HG03045 (cell line): Measurements from ENCODE around the gene HS1BP3.

ENCODE experiments used
- ATAC-seq: cut with Tn5 transposase; IDR thresholded peaks from one replicate; pipeline ENCODE4 v1.9.1; 2021; ENCODE audit warnings: mild to moderate bottlenecking, moderate library complexity; ENCODE audit not compliant: unreplicated experiment

HS1BP3 gene

DNA sequence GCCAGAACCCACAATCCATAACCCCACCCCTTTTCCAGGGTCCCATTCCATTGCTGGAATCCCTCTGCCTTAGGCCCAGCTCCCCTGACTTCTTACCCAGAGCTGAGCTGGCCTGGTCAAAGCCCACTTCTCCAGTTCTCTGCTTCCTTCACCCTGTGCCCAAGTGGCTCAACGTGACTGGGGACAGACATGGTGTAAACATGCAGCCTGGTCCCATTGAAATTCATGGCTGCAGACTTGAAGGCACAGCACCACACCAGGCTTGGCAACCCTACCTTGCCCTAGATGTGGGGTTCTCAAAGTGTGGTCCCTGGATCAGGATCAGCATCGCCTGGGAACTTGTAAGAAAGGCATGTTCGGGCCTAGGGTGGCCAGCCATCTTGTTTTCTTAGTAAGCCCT, 3.7 kb downstream of the HS1BP3 start:
- ATAC-seq: no peak

DNA sequence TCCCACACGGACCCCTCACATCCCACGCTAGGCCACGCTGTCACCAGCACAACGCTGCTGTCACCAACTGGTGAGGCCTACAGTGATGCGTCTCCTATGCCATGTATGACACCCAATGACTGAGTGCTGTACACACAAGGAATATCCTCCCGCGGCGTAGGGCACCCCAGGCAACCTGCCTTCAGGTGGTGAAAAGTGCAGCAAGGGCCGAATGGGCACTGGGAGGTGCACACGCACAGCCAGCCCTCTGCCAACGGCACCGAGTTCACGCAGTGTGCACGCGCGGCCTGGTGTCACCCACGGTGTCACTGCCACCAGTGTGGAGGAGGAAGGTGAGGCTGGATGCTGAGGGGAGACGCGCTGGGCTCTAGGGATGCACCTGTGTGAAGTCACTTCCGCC, 4.5 kb downstream of the HS1BP3 start:
- ATAC-seq: no peak

DNA sequence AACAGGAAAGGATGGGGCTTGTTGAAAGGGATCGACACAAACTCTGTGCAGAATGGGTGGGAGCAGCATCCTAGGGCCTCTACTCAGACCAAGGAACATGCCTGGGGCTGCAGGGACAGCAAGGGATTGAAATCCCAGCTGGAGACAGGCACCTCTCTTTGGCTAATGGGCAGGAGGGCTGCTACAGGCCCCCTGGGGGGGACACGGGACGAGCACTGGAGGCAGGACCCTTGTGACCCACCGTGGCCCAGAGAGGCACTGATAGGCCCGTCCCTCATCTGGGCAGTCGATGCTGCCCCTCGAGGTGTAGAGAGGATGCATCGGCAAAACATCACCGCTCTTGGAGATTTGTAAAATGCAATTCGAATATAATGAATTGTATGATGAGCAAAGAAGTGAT, 5.1 kb downstream of the HS1BP3 start:
- ATAC-seq: no peak

DNA sequence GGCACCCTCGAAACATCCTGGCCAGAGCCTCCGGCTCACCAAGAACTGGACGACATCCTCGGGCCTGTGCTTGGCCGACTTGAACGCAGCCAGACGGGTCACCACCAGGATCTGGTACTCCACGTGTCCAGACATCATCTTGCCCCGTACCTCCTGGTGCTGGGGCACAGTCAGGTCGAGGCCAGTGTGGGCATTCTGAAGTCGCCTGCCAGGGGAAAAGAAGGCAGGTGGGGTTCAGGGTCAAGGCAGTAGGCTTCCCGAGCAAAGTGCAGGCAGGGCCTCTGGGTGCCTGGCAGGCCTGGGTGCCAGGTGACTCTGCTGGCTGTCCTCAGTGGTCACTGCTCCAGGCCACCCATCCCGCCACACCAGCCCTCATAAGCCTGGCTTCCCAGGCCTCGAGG, 5.6 kb downstream of the HS1BP3 start:
- no peak for ATAC-seq

DNA sequence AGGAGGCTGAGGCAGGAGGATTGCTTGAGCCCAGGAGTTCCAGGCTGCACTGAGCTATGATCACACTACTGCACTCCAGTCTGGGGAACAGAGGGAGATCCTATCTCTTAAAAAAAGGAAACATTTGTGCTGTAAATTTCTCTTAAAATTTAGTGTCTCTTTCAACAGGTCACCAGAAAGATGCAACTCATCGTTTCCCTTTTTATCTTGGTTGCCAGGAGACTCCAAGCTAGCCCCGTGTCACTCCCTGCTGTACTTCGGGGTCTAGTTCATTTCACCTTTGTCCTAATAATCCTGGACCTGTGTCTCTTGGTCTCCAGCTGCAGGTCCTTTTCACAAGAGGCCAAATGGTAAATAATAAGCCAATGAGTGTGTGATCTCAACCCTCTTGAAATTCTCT, 7.1 kb downstream of the HS1BP3 start:
- ATAC-seq: no peak

DNA sequence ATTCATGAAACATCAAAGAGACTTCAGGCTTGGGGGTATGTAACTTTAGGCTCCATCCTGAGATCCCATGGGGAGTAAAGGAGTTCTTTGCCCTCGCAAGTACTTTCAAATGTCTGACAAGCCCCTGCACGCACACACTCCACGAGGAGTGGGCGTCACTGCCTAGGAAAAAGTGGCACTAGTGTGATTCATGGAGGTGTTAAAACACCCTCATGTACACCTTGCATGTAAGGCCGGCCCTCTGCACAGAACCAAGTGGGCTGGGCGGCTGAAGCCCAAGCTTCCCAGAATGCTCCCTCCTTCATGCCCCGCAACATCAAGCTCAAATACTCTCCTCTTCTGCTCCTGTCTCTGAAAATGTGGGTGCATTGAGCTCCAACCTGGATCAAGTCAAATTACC, 7.8 kb downstream of the HS1BP3 start:
- no peak for ATAC-seq

DNA sequence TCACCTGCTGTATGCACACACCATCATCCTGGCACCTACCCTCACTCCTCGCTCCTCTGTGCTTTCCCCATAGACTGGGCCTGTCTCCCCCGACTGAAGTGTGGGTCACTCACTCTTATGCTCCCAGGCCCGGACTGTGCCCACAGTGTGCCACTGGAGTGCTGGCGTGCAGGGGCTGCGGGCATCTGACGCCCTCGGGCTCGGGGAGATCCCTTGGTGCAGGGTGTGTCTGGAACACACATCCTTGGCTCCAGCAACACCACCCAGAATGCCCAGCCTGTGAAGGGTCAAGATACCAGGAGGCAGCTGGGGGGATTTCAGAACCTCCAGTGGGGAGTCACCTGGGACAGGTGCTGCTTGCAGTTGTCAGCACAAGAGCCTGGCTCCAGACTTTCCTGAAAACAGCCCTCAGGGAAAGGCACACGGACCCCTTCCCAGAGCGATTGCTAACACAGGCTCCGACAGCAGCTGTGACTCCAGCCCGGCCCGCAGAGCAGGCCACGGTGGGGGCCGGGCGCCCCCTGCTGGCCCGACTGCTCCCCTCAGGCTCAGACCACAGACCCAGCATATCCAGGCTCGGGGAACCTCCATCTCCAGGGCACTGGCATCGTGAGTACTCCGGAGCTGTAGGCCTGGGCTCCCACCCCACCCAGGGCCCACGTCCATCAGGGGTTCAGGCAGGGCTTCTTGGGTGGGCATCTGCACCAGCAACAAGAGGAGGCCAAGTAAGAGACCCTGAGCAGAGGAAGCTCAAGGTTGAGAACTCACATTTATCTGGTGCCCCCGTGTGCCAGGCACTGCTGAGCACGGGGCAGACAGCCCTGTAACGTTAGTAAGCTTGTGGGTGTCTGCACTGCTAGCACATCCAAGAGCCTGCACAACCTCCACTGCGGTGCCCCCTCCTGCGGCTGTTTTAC, 8.6 kb downstream of the HS1BP3 start:
- peak; percentile 91 for ATAC-seq

DNA sequence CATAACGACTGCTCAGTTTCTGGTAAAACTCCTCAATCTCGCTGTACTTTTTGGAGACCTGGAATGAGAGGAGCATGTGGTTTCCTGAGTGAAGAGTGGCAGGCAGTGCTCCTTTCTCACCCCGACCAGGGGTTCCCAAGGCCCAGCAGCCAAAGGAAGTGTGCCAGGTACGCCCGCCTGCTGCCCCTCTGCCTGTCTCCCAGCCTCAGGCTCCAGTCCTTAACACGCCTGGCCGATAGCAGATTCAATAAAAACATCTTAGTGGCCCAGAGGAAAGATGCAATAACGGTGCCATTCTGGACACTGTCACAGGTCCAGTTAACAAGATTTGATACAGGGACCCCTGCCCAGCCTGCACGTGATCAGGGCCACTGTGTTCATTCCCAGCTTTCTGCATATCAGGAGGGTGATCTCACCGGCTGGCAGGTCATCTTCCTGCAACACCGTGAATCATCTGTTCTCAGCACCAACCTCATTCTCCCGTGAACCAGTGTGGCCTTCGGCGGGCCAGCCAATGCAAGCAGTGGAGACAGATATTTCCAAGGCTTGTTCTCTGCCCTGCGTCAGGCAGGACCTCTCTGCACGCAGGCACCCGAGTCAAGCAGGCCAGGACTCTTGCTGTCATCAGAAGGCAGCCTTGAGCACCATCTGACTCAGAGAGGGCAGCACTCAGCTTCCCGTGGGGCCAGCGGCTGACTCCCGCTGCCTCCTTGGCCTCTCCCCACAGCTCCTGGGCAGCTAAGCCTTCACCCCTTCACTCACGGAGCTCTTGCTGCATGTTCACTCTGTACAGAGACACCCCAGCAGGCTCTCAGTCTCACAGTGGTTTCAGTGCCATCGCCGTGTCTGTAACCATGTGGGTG, 9.5 kb downstream of the HS1BP3 start:
- no peak for ATAC-seq

DNA sequence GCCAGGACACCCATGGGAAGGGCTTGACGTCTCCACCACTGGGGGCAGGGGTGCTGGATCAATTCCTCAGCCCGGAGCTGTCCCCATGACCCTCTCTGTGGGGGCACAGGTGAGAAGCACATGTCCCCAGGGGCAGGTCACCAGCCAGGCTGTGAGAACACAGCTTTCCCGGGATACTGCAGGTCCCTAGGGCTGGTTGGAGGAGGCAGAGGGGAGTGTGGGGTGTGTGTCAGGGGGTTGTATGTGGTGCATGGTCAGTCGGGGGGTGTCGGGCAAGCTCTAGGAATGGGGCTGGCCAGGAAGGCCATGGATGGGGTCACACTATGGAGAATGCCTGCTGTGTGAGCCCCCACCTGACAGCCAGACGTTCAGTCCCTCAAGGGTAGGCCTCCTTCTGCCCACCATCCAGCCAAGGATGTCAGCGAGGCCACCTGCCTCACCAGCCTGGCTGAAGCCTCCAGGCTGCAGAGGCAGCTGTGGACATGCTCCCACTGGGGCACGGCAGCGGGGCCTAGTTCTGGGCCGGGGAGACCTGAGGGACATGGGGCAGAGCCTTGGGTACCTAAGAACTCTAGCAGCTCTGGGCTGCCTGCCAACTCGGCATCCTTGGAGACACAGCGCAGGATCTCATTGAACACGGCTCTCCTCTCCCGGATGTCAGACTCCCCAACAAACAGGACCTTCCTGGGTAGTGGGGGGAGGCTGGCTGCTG, 10.3 kb downstream of the HS1BP3 start:
- no peak for ATAC-seq

DNA sequence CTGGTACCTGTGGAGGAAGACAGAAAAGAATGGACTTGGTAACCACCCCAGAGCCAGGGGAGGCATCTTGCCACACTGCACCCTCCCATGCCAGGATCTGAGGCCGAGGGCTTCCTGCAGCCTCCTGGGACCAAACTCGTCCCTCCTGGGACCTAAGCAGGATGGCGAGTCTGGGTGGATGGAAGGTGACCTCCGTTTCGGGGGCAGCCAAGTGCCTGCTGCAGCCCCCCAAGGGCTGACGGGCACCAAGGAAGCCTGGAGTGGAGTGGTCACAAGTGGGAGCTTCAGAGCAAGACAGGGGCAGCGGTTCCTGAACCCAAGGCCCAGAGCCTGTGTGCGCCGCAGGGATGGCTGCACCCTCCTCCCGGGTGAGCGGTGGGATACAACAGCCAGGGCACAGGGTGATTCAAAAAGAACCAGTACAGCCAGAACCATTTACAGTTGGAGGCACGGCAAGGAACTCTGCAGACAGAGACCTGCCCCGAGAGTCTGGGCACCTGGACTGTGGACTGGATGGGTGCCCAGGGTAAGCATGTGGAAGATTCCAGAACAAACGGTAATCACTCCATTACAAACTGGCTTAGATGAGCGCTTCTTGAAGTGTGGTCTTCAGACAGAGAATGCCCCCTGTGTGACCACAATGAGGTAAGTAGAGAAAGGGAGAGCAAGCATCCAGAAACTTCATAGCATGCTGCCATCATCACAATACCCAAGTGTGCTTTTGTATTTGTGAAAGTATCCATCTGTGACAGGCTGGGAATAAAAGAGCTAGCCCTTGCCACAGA, 12.1 kb downstream of the HS1BP3 start:
- no peak for ATAC-seq

DNA sequence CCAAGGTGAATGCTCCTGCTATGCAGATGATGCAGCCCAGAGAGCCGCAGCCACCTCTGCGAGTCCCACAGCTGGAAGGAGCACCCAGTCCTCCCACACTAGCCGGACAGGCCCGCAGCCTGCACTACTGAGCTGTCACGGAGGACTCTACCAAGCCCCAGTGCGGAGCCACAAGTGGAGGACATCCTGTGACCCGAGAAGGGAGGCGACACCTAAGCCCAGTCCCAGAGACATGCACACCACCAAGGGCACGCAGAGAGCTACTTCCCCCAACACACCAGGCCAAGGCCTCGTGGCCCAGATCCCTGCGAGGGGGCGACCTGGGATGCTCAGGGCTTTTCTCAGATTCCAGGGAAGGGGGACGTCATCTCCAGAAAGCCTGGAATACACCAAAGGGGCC, 12.9 kb downstream of the HS1BP3 start:
- ATAC-seq: no peak

DNA sequence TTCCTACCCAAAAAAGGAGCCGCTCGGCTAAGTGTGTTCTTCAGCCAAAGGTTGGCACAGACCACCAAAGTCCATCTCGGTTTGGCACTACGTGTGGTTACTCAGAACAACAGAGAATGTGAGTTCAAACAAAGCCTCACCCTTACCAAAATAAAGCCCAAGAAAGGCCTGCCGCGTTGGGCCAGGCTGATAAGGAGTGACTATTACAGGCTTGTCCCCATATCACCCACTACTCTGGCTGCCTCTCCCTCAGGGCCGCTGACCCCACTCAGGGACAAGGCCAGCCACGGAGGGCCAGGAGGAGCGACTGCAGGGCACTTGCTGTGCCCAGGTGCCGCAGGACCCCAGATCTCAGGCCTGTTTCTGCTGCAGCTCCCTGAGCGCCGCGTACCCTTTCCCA, 13.8 kb downstream of the HS1BP3 start:
- no peak for ATAC-seq

DNA sequence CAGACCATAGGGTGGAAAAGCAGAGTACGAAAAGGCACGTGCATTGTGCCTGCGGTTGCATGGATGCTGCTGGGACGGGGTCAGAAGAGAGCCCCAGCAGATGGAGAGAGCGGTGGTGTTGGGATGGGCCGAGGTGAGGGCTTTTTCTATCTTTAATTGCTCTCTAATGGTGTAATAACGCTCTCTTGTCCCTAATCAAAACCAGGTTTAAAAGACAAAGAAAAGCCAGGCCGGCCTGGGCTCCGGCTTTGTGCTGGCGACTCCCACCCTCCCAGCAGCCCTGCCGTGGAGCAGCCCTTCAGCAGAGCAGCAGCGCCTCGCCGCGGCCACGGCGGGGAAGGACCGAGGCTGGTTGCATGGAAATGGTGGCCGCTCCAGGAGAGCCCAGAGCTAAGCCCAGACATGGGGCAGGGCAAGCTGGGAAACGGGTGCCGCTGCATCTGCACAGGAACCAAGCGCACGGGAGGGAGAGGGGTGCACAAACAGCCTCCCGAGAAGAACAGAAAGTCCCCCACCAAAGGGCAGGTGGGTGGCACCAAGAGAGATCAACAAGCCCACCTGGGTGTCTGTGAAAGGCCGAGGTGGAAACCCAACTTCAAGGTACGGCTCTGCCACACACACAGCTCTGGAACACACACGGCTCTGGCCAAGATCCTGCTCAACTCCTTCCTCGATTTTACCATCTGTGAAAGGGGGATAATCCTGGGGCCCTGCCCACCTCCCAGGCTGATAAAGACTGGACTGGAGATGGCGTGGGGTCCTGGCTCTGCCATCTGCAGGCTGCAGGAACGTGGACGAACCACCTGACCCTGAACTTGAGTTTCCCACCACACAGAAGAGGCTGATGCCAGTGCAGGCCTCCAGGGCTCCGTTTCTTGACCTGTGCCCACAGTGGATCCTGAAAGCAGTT, 15.0 kb downstream of the HS1BP3 start:
- ATAC-seq: peak; percentile 64

DNA sequence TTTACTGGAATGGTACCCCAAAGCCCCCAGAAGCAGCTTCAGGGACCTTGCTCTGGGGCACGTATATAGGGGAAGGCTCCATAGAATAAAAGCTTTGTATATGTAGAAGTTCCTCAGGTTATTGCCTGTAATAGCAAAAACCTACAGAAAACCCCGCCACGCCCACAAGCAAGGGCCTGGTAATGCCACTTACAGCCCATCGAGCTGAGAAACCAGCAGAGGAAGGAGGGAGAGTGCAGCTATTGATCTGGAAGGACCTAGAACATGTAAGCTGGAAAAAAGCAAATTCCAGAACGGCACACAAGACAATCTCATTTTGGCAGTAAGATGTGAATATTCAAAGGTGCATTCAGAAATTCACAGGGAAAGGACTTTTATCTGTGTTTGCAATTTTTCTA, 15.8 kb downstream of the HS1BP3 start:
- no peak for ATAC-seq

DNA sequence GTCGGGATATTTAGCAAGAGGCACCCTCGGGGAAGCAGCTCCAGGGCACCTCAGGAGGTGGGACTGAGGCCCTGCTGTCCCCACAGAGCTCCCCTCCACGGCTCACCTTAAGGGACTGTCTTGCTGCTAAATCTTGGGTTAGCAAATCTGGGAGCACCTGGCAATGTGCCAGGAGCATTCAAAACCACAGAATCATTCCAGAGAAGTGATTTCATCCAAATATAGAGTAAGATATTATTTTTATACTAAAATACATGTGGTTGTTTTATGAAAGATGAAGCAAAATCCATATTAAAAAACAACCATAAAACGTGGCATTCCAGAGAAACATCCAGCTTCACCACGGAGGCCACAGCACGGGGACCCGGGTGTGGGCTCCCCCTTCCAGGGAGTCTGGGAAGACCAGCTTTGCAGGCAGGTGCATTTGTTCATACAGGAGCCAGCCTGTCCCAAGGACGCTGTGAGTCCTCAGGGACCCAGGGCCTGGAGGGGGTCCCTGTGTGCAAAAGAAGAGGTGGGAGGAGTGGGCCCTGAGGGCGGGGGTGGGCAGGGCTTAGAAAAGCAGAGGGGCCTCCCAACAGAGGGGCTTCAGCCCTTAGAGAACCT, 16.3 kb downstream of the HS1BP3 start:
- ATAC-seq: no peak

DNA sequence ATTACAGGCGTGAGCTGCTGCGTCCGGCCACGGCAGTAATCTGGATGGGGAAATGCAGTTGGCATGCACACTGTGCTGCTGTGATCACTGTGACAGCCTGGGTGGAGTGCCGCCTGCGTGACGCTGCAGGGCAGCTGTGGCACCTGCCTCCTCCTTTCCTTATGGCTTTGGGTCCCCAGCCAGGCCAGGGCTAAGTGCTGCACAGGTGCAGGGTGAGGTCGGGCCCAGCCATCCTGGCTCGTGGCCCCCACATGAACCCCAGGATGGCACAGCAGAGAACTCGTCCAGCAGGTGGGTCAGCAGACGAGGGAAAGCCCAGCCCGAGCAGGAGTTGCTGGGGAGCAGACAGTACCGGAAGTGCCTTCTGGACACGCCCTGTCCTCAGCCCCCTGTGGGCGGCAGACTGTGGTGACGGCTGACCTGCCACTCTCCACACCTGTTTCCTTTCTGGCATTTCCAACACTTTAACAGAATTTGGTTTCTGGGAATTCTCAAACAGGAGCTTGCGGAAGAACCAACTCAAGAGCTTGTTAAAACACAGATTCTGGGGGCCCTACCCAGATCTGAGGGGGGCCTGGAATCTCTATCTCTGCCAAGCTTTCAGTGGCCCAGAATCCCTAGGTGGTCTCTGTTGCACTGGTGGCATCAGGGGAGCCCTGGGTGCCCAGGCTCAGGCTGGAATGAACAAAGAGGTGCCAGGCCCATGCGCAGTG, 16.9 kb downstream of the HS1BP3 start:
- ATAC-seq: no peak

DNA sequence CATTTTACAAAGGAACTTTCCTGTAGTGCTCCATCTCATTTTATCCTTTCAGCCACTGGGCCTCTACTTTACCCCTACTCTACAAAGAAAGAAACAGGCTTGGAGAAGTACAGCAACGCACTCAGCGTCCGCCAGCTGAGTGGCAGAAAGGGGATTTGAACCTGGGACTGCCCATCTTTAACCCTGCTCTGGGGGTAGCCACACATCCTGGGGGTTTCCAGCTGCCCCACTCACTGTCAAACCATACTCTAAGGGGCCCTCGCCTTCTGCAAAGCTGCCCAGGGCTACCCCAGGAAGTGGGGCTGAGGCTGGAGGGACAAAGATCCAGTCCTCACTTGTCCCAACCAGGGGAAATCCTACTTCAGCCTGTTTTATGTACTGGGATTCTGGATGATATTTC, 17.9 kb downstream of the HS1BP3 start:
- ATAC-seq: no peak

DNA sequence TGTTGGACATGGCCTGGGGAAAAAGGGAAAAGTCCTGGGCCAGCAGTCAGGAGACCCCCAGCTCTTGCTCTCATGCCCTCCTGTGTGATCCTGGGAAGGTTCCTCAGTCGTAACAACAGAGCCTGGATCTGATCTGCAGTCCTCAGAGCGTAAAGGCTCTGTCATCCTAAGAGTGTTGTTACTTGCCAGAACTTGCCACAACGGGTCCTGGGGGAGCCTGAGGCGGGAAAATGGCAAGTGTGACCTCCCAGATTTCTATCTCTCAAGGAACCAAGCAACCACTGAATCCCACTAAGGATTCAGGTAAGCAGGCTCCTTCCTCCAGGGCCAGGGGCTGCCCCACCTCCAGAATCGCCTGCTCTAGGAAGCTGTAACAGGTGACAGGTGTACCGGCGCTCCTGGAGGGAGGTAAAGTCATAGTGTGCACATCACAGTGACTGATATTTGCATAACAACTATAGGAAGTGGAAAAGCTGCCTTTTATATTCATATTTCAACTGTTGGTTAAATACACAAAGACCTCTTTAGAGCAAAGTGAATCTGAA, 18.4 kb downstream of the HS1BP3 start:
- ATAC-seq: no peak
